Activated CD4-positive, alpha-beta T cell treated with anti-CD3 and anti-CD28 coated beads, Interleukin-2, amount 50 U/mL, for 16 hours (primary cell): ENCODE measurements around the gene ANKMY1.

Source experiments
- DNase-seq: peaks from one replicate; pipeline ENCODE4 v3.0.0-alpha.2; 2020

The ANKMY1 gene

GRCh38 chr2:240594511-240595380, 37.0 kb upstream of the ANKMY1 start:
- no peak for DNase-seq

GRCh38 chr2:240593703-240594451, 36.1 kb upstream of the ANKMY1 start:
- DNase-seq = no peak

DNA sequence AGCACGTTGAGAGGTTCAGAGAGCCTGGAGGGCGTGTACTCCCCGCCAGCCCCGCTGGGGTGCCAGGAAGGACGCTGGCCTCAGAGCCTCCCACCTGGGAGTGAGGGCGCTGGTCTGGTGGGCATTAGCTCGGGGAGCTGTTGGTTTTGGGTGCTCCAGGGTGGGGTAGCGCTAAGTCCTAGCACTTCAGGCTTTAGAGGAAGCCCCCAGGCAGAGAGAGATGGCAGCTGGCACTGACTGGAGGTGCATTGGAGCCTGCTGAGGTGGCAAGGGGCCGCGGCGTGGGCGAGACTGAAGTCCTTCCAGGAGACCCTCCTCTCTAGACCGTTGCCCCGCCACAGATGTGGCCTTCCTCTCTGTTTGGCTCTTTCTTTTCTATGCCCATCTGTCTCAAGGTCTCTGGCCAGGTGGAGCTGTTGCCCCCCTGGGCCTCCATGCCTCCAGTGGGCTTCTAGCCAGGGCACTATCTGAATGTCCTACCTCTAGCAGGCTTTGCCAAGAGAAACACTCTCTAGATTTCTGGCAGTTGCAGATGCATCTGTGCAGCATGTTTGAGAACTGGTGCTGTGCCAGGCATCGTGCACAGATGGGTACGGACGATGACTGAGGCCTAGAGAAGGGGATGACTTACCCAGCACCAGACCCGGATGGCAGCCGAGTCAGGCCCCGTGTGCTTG, 35.4 kb upstream of the ANKMY1 start:
- no peak for DNase-seq

GRCh38 chr2:240591784-240592183, 34.0 kb upstream of the ANKMY1 start:
- no peak for DNase-seq

DNA sequence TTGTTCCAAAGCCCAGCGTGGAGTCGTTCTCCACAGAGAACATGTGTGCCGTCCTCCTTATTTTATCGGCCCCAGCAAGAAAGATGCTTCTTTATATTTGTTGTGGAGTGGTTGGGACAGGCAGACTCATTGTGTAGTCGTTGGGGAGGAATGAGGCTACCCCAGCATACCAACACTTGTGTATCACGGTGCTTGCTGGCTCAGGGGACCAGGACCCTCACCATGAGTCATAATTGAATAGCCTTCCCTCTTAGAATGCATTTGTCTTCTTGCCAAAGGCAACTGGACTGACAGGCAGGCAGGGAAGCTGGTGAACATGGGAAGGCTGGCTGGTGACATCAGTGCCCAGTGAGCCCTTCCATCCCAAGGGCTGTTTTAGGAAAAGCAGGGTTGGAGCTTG, 33.4 kb upstream of the ANKMY1 start:
- no peak for DNase-seq

- no peak for DNase-seq
Observed at GRCh38 chr2:240590681-240591111, 32.9 kb upstream of the ANKMY1 start.

- no peak for DNase-seq
Observed at GRCh38 chr2:240589850-240590525, 32.2 kb upstream of the ANKMY1 start.

GRCh38 chr2:240589375-240589774, 31.6 kb upstream of the ANKMY1 start:
- DNase-seq = no peak

DNA sequence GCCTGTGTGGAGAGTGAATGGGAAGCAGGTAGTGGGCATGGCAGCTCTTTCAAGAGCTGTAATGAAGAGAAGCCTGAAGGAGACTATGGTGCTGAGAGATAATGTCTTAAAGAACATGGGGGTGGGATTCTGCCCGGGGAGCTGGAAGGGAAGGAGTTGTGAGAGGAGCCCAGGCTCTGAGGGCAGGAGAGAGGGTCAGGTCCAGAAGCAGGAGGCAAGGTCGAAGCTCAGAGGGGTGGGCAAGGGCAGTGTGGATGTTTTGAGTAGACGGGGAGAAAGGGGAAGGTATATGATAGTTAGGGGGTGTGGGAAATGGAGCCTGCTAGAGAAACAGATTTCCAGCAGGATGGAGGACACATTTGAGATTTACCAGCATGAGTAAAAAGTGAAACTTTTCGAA, 30.9 kb upstream of the ANKMY1 start:
- no peak for DNase-seq

DNA sequence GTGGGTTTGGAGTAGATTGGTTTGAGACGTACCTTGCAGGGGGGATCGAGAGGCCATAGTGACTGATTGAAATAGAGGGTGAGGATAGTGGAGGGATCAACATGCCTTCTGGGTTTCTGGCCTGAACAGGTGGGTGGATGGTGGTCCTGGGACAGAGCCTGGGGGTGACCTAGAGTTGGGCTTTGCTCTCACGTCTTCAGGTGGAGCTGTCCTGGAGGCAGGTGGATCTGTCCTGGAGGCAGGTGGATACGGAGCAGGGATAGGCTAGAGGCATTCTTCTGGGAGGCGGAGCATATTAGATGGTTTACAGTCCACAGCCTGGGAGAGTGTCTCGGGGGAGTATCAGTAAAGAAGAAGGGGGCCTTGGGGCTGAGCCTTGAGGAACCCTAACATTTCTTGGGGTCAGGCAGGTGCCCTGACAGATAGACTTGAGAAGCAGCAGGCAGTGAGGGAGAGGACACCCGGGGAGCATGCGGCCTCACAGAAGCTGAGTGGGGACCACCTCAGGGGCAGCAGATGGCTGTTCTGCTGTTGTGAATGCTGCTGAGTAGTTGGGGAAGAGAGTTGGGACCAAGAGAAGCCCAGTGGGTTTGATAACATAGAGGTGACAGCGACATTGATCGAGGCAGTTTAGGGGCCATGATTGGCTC, 30.3 kb upstream of the ANKMY1 start:
- no peak for DNase-seq

- peak; percentile 59 for DNase-seq
Observed at GRCh38 chr2:240586919-240587800, 29.4 kb upstream of the ANKMY1 start.

GRCh38 chr2:240586198-240586918, 28.6 kb upstream of the ANKMY1 start, which contains the start of gene CAPN10:
Gene CAPN10, plus strand, starts transcription at chr2:240586734. Its CDS starts 178 bp downstream, at chr2:240586912.
- DNase-seq = peak; percentile 98

DNA sequence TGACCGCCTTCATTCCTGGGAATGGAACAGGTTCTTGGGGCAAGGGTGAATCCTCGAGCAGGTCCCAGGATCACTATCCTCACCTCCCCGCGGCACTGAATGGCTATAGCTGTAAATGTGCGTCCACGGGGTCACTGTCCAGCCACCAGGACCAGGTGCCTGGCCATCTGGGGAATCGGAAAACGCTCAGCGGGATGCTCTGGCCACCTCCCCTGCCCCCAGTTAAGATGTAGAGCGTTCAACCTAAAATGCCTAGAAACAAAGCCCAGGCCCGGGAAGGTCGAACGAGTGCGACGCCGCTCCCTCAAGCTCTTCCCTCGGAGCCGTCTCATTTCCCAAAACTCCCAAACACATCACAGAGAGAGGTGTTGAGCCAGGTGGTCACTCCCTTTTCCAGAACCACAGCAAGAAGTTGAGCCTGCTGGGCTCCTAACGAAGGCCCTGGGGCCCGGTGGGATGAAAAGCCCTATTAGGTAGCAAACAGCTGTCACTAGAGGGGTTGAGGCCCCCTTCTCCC, 28.0 kb upstream of the ANKMY1 start:
- no peak for DNase-seq

GRCh38 chr2:240585101-240585500, 27.3 kb upstream of the ANKMY1 start:
- no peak for DNase-seq

GRCh38 chr2:240584486-240585031, 26.8 kb upstream of the ANKMY1 start:
- DNase-seq = peak; percentile 60

GRCh38 chr2:240583774-240584173, 26.0 kb upstream of the ANKMY1 start:
- no peak for DNase-seq

- DNase-seq = no peak
Observed at GRCh38 chr2:240582781-240583180, 25.0 kb upstream of the ANKMY1 start.

DNA sequence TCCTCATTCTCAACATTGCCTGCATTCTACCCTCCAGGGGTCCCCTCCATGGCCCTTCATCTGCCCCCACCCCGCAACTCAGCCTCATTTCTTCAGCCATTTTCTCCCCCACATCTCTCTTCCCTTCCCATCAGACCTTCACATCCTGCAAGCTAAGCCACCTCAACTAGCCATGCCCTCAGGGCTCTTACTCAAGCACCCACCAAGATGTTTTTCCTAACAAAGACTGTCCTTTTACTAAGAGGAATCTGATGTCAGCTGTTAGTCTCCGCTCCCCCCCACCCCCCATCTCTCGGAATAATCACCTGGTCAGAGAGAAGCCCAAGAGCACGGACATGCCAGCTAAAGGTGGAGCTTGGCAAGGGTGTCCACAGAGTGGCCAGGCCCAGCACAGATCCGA, 24.0 kb upstream of the ANKMY1 start:
- DNase-seq = no peak

DNA sequence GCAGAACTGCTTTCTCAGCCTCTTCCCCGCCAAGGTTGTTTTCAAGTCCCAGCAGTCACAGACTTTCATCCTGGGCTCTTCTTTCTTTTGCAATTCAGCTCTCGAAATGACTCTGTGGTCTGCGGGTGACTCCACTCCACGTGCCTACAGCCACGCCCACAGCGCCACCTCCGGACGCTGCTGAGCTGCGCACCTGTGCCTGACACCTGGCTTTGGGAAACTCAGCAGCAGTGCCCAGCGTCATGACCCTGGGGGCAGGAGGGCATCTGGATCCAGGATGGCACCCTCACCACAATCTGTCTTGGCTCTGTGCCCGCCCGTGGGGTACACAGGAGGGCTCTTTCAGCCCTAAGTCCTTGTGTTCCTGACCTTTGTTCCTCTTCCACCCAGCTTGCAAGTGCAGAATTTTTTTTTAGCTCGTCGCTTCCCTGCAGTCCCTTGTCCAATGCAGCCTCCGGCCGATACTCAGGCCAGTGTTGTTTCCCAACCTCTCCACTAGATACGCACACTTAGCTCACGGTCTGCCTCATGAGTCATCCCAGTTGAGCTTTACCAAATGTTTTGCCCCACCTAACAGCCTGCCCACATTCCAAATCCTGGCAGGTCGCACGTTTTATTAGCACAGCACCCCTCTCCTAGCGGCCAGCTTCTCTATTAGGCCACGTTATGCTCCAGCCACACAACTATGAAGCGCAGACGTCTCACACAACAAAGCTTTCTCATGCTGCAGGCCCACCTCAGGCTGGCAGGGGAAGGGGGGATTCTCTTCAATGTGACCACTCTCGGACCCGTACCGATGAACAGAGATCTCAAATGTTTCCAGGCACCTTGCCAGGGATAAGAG, 22.2 kb upstream of the ANKMY1 start:
- peak; percentile 89 for DNase-seq
